WTC11 (cell line): ENCODE measurements around the gene HIPK3.

ENCODE experiments used
- ATF6 ChIP-seq: sonication (generic); formaldehyde crosslinking; IDR thresholded peaks from 2 replicates; pipeline ENCODE4 v1.8.1; 2023; ENCODE audit warnings: mild to moderate bottlenecking, missing genetic modification reagents
- ESRRA ChIP-seq: sonication (generic); formaldehyde crosslinking; IDR thresholded peaks from 2 replicates; pipeline ENCODE4 v1.8.1; 2022; ENCODE audit warnings: mild to moderate bottlenecking, missing genetic modification reagents, borderline replicate concordance
- USF2 ChIP-seq: sonication (generic); formaldehyde crosslinking; IDR thresholded peaks from 2 replicates; pipeline ENCODE4 v1.8.1; 2023; ENCODE audit warnings: mild to moderate bottlenecking, missing genetic modification reagents, moderate library complexity
- TF ChIP-seq, protein P1 (sequence below): fragments of 200-600 bp; IDR thresholded peaks from 2 replicates; pipeline ENCODE4 v1.8.0; 2022; ENCODE audit warnings: antibody characterized with exemption

DNA sequence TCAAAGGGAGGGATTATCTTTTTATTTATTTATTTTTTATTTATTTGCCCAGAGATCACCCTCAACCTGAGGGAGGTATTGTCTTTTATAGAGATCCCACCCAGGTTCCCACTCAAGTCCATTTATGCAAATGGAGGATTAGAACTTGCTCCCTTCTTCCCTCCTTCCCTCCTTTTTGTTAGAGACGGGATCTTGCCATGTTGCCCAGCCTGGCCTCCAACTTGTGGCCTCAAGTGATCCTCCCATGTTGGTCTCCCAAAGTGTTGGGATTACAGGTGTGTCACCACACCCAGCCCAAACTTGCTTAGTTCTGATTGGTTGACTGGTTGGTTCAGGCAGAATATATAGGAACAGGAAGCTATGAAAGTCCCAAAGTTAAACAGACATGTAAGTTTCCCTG, 51.9 kb downstream of the HIPK3 start:
- TF ChIP-seq, protein P1, sequence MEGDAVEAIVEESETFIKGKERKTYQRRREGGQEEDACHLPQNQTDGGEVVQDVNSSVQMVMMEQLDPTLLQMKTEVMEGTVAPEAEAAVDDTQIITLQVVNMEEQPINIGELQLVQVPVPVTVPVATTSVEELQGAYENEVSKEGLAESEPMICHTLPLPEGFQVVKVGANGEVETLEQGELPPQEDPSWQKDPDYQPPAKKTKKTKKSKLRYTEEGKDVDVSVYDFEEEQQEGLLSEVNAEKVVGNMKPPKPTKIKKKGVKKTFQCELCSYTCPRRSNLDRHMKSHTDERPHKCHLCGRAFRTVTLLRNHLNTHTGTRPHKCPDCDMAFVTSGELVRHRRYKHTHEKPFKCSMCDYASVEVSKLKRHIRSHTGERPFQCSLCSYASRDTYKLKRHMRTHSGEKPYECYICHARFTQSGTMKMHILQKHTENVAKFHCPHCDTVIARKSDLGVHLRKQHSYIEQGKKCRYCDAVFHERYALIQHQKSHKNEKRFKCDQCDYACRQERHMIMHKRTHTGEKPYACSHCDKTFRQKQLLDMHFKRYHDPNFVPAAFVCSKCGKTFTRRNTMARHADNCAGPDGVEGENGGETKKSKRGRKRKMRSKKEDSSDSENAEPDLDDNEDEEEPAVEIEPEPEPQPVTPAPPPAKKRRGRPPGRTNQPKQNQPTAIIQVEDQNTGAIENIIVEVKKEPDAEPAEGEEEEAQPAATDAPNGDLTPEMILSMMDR: no peak
- no peak for TF ChIP-seq ESRRA
- TF ChIP-seq ATF6: no peak
- no peak for TF ChIP-seq USF2 (CRISPR knock-in tag)
